Stomach smooth muscle (tissue), 2 donors: ENCODE data around the gene CDH23.

Source experiments
- H3K27ac ChIP-seq: one replicate; pipeline ENCODE4 v1.7.0; 2013; ENCODE audit warnings: mild to moderate bottlenecking, low read length, inconsistent platforms
- H3K27me3 ChIP-seq, 2 donors: one replicate each; pipeline ENCODE4 v1.7.0; 2013; ENCODE audit warnings: low read length in 2 of 2; ENCODE audit not compliant: insufficient read depth in 2 of 2, control insufficient read depth in 1 of 2
- H3K36me3 ChIP-seq, 2 donors: one replicate each; pipeline ENCODE4 v1.7.0; 2013; ENCODE audit warnings: low read length in 2 of 2; ENCODE audit not compliant: control insufficient read depth in 2 of 2, insufficient read depth in 2 of 2
- H3K4me1 ChIP-seq: one replicate; pipeline ENCODE4 v1.7.0; 2013; ENCODE audit warnings: low read length; ENCODE audit not compliant: control insufficient read depth, insufficient read depth
- H3K4me3 ChIP-seq, 2 donors: one replicate each; pipeline ENCODE4 v1.7.0; 2013; ENCODE audit warnings: low read length in 2 of 2
- H3K9ac ChIP-seq, 2 donors: one replicate each; pipeline ENCODE4 v1.7.0; 2013; ENCODE audit warnings: low read length in 2 of 2, mild to moderate bottlenecking in 1 of 2
- H3K9me3 ChIP-seq, 2 donors: one replicate each; pipeline ENCODE4 v1.7.0; 2013; ENCODE audit warnings: low read length in 2 of 2; ENCODE audit not compliant: control insufficient read depth in 2 of 2
- donor health status: healthy.
- donor health status: Pancreatic carcinoma.

Gene CDH23

DNA sequence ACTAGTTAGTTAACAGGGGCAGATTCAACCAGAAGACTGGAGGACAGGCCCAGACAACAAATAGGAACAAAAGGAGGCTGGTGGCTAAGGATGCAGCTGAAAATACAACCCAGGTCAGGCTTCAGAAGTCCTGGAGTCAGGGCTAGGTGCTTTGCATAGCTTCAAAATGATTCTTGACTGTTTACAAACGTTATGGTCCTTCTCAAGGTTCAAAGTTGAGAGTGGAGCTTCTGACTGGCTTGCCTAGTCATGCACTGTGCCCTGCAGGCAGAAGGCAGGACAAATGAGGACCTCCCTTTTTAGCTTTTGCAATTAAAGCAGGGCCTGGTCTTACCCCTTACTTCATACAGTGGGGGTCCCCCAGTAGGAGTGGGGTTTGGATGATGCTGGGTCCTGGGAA is 4.4 kb upstream of the CDH23 start:
- H3K27me3 ChIP-seq = peaks cover 3% of the 10 kb centered on the region in 2 donors
- H3K9me3 ChIP-seq = no peaks in the 10 kb centered on the region
- peaks cover 9% of the 10 kb centered on the region for H3K4me1 ChIP-seq
- no peaks in the 10 kb centered on the region for H3K36me3 ChIP-seq
- H3K9ac ChIP-seq = no peak overlapping the region
- no peak overlapping the region for H3K4me3 ChIP-seq
- no peak overlapping the region for H3K27ac ChIP-seq

DNA sequence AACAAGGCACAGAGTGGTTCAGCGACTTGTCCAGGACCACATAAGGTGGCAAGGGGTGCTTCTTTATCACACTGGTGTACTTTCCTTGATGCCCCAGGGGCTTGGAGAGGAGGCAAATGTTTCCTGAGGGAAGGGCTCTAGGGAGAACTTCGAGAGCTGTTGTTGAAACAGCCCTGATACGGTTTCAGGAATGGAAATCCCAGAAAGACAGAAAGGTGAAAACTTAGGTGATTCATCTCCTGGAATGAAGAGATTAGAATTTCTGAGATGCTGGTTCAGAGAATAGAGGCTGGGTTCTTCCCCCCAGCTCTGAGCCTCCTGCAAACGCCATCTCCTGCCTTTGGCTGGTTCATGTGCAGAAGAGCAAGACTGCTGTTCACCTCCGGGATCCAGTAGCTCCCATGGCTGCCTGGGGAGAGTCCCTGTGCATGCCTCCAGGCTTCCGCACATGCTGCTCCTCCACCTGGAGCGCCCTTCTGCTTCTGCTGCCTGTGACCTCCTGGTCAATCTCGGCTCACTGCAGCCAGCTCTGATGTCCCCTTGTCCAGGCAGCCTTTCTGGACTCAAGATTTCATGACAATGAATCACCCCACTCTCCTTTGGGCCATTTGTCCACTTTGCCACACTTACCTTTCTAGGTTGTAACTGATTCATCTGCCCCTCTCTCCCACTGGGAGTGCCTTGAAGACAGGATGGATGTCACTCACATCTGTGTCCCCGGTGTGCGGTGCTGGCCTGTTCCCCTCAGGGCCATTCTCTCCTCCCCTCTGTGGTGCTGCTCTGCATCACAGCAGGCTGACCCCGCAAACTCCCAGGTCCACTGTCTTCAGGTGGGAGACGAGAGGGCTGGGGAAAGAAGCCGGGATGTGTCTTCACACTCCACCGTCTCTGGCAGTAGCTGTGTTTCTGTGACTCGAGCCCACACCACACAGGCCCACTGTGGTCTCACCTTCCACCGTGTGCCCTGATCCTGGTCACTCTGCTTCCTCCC is 3.6 kb upstream of the CDH23 start:
- H3K9me3 ChIP-seq = no peaks in the 10 kb centered on the region
- no peaks in the 10 kb centered on the region for H3K36me3 ChIP-seq
- peaks cover 3 to 10% of the 10 kb centered on the region in 2 donors for H3K27me3 ChIP-seq
- no peak overlapping the region for H3K9ac ChIP-seq
- H3K4me1 ChIP-seq = peaks cover 17% of the 10 kb centered on the region
- no peak overlapping the region for H3K4me3 ChIP-seq
- H3K27ac ChIP-seq = no peak overlapping the region

DNA sequence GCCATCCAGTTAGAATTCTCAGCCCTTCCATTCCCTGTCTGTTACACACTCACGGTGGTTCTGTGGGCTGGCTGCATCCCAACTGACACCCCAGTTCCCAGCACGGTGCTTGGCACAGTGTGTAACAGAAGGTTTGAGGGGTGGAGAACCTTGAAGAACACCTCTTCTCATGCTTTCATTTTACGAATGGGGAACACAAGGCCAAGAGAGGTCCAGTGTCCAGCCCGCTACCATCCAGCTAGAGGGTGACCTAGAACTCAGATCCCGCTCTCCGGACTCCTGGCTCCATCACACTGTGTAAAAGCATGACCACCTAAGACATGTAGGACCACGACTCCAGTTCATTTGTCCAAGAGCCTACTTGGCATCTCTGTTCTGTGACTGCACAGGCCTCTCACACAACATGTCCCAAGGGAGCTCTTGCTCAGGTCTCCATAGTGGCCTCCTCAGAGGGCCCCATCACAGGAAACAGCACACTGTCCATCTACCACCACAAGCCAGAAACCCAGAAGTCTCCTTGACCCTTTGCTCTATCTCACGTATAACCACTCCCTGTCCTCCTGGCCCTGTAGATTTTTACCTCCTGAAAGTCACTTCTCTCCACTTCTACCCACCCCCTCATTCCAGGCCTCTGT is 2.8 kb upstream of the CDH23 start:
- peaks cover 21% of the 10 kb centered on the region for H3K4me1 ChIP-seq
- no peak overlapping the region for H3K27ac ChIP-seq
- peaks cover 6 to 17% of the 10 kb centered on the region in 2 donors for H3K27me3 ChIP-seq
- H3K9ac ChIP-seq = no peak overlapping the region
- no peaks in the 10 kb centered on the region for H3K9me3 ChIP-seq
- no peaks in the 10 kb centered on the region for H3K36me3 ChIP-seq
- no peak overlapping the region for H3K4me3 ChIP-seq

DNA sequence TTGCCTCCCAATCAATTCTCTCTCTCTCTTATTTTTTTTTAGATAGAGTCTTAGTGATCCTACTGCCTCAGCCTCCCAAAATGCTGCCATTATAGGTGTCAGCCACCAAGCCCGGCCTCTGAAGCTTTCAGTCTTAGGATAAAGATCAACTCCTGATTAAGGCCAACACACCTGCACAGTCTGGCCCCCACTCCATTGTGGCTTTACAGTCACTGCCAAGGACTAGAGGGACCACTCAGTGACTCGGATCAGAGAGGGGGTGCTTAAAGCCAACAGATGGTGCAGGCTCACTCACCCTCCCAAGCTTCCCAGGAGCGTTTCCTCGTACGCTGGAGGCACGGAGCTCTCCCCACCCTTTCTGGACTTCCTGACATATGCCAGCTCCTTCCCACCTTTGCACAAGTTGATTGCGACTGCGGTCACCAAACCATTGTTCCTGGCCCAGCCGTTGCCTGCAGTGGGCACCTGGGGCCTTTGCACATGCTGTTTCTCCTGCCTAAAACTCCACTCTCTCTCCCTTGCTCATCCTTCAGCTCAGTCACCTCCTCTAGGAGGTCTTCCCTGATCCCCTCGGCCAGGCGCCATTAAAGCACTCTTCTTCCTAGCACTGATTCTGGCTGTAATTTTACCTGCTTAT is 1.7 kb upstream of the CDH23 start:
- Histone ChIP-seq H3K27me3 (peaks cover 16 to 27% of the 10 kb centered on the region in 2 donors), H3K9ac (no peak overlapping the region), H3K36me3 (no peaks in the 10 kb centered on the region), H3K4me1 (peaks cover 21% of the 10 kb centered on the region), H3K27ac (no peak overlapping the region), H3K4me3 (no peak overlapping the region), H3K9me3 (no peaks in the 10 kb centered on the region)

DNA sequence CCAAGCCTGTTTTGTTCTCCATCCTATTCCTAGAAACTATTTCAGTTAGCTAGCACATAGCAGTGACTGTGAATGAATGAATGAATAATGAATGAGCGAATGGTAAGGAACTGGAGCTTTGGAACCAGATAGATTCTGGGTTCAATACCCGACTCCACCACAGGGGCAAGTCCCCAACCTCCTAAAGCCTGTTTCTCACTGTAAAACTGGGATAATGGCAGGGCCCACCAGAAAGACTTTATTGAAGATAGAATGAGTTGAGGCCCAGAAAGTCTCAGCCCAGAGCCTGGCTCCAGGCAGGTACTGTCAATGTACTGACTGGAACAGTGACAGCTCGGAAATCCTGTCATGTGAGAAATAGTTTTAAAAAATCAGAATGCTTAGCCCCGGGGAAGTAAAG is 1.1 kb upstream of the CDH23 start:
- H3K27me3 ChIP-seq = peaks cover 18 to 27% of the 10 kb centered on the region in 2 donors
- H3K4me1 ChIP-seq = peaks cover 21% of the 10 kb centered on the region
- no peaks in the 10 kb centered on the region for H3K36me3 ChIP-seq
- no peak overlapping the region for H3K9ac ChIP-seq
- no peaks in the 10 kb centered on the region for H3K9me3 ChIP-seq
- H3K4me3 ChIP-seq = no peak overlapping the region
- H3K27ac ChIP-seq = no peak overlapping the region

DNA sequence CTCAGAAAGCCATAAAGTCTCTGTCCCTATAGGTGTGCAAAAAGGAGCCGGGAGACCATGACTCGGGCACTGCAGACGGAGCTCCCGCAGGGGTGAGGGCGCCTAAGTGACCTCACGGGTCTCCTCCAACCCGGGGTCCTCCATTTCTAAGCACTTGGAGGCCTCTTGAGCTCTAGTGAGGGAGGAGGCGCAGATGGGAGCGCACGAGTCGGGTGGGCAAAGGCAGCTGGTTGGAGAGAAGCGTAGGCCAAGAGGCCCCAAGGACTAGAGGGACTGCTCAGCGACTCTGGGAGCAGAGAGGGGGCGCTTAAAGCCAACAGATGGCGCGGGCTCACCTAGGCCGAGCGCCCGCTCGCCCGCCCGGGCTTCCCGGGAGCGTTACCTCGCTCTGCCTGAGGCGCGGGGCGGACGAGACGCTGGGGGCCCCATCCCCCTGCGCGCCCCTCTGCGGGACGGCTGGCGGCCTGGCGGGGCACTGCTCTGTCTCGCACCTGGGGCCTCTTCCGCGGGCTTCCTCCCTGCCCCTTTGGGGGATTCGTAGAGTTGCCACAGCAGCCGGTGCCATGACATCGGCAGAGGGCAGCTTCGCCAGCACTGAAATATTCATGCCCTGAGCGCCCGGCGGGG is 523 bp upstream of the CDH23 start:
- H3K36me3 ChIP-seq = no peaks in the 10 kb centered on the region
- no peak overlapping the region for H3K27ac ChIP-seq
- H3K27me3 ChIP-seq = peaks cover 18 to 30% of the 10 kb centered on the region in 2 donors
- no peaks in the 10 kb centered on the region for H3K9me3 ChIP-seq
- peaks cover 21% of the 10 kb centered on the region for H3K4me1 ChIP-seq
- peak overlapping the region in 1 of 2 donors; percentile 29 for H3K9ac ChIP-seq
- H3K4me3 ChIP-seq = peak overlapping the region in 1 of 2 donors; percentile 69

DNA sequence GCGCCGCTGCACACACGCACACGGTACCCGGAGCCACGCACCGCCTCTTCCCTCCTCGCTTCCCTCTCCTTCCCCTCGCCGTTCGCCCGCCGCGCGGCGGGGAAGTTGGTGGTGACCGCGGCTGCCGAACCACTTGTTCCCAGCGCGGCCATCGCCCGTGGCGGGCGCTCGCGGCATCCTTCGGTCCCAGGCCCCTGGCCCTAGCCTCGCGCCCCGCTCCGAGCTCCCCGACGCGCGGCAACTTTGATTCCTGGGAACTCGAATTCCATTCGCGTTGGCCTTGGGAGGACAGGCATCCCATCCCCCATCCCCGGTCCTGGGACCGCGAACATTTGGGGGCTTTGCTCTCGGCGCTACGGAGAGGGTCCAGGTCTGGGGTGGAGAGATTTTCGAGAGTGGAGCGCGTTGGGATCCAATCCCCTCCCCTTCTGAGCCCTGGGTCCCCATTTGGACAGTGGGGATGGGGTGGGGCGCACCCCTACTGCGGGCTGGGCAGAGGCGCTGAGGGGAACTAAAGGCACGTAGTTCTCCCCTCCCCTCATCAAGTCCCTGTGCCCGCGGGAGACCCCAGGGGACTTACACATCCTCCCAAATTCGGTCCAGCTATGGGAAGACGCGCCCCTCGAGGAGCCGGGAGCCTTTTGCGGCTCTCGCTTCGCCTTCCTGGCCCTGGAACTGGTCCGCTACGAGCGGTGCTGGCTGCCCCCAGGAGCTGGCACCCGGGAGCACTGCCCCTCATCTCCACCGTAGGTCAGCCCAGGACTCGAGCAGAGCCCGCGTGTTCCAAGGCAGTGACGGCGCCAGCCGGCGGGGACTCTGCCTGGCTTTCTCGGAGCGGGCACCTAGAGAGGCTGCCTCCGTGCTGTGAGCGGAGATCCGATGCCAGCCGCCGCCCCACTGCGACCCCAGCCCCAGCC is 834 bp downstream of the CDH23 start:
- H3K36me3 ChIP-seq = no peaks in the 10 kb centered on the region
- H3K27ac ChIP-seq = no peak overlapping the region
- no peak overlapping the region for H3K9ac ChIP-seq
- H3K9me3 ChIP-seq = no peaks in the 10 kb centered on the region
- peak overlapping the region; percentile 5 to 75 for H3K4me3 ChIP-seq
- peaks cover 27 to 35% of the 10 kb centered on the region in 2 donors for H3K27me3 ChIP-seq
- H3K4me1 ChIP-seq = peaks cover 21% of the 10 kb centered on the region

DNA sequence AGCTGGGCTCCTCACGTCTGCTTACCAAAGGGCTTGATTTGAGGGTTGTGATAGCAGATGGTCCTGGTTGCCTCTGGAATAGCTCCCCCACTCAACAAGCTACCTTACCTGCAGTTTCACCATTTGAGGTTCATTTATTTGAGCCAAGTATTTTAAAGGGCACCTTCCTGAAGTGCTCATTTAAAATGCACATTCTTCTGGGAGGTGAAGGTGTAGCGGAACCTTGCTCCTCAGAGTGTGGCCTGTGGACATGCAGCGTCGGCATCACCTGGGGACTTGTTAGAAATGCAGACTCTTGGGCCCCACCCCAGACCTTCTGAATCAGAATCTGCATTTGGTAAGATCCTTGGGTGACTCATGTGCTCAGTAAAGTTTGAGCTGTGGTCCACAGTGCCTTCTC is 2.3 kb downstream of the CDH23 start:
- Histone ChIP-seq H3K9ac (no peak overlapping the region), H3K9me3 (no peaks in the 10 kb centered on the region), H3K27ac (no peak overlapping the region), H3K4me1 (peaks cover 21% of the 10 kb centered on the region), H3K27me3 (peaks cover 27 to 35% of the 10 kb centered on the region in 2 donors), H3K4me3 (no peak overlapping the region), H3K36me3 (no peaks in the 10 kb centered on the region)

DNA sequence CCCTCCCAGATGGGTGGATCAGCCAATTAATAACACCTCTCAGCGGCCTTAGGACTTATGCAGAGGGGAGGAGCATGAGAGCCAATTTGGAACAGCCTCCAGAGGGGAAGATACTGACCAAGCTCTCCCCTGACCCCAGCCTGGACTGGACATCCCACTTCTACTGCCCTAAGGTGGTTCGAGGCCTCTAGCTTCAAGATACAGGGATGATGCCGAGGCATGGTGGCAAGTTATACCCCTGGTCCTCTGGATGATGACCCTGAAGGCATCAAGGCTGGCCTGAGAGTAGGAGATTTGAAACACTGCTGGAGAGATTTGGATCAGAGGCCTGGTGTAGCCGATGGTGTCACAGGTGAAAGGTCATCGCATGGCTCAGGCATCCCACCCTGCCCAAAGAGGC is 3.2 kb downstream of the CDH23 start:
- Histone ChIP-seq H3K9ac (no peak overlapping the region), H3K27me3 (peaks cover 33 to 39% of the 10 kb centered on the region in 2 donors), H3K9me3 (no peaks in the 10 kb centered on the region), H3K36me3 (no peaks in the 10 kb centered on the region), H3K4me1 (peaks cover 21% of the 10 kb centered on the region), H3K4me3 (no peak overlapping the region), H3K27ac (no peak overlapping the region)
